Suppressor macrophage treated with lipopolysaccharide for 1 hour (primary cell): ENCODE results near the gene MEGF11.

Experiments used
- DNase-seq, 3 donors: peaks; one replicate each; pipeline ENCODE4 v3.0.0-alpha.2; 2020 to 2022

MEGF11 gene

GRCh38 chr15:66238318-66238717 lies 15.2 kb downstream of the MEGF11 start:
- no peak for DNase-seq

- DNase-seq = no peak
Measured at GRCh38 chr15:66237513-66238235, 15.9 kb downstream of the MEGF11 start.

GRCh38 chr15:66236806-66237375 lies 16.7 kb downstream of the MEGF11 start:
- DNase-seq = no peak

- DNase-seq = no peak
Measured at GRCh38 chr15:66235866-66236265, 17.7 kb downstream of the MEGF11 start.

GRCh38 chr15:66234798-66235197 lies 18.8 kb downstream of the MEGF11 start:
- DNase-seq = no peak

GRCh38 chr15:66233487-66234415 lies 19.8 kb downstream of the MEGF11 start:
- peak; percentile 78 to 86 (median 85) for DNase-seq

GRCh38 chr15:66232267-66232625 lies 21.3 kb downstream of the MEGF11 start:
- no peak for DNase-seq

GRCh38 chr15:66231394-66232266 lies 21.9 kb downstream of the MEGF11 start:
- no peak for DNase-seq

GRCh38 chr15:66229790-66230465 lies 23.6 kb downstream of the MEGF11 start:
- DNase-seq = no peak

GRCh38 chr15:66228807-66229735 lies 24.5 kb downstream of the MEGF11 start:
- no peak for DNase-seq

GRCh38 chr15:66226736-66227135 lies 26.8 kb downstream of the MEGF11 start:
- no peak for DNase-seq

GRCh38 chr15:66225656-66226274 lies 27.8 kb downstream of the MEGF11 start:
- DNase-seq = no peak

- no peak for DNase-seq
Measured at GRCh38 chr15:66224946-66225345, 28.6 kb downstream of the MEGF11 start.

GRCh38 chr15:66222273-66223198 lies 31.0 kb downstream of the MEGF11 start:
- no peak for DNase-seq

- no peak for DNase-seq
Measured at GRCh38 chr15:66221126-66221525, 32.4 kb downstream of the MEGF11 start.

- DNase-seq = peak in 2 of 3 donors; percentile 25 to 29
Measured at GRCh38 chr15:66220601-66221000, 32.9 kb downstream of the MEGF11 start.

- DNase-seq = no peak
Measured at GRCh38 chr15:66219339-66219738, 34.2 kb downstream of the MEGF11 start.

- DNase-seq = no peak
Measured at GRCh38 chr15:66216806-66217205, 36.7 kb downstream of the MEGF11 start.

- no peak for DNase-seq
Measured at GRCh38 chr15:66215811-66216210, 37.7 kb downstream of the MEGF11 start.
